GM18498 (cell line): ENCODE measurements around the gene INSC.

Source experiments
- ATAC-seq: cut with Tn5 transposase; IDR thresholded peaks from one replicate; pipeline ENCODE4 v1.9.1; 2021; ENCODE audit warnings: mild to moderate bottlenecking, moderate library complexity; ENCODE audit not compliant: unreplicated experiment

INSC gene

GRCh38 chr11:15276621-15277020 lies 161.9 kb downstream of the INSC start:
- no peak for ATAC-seq

- no peak for ATAC-seq
Observed at GRCh38 chr11:15278128-15278527, 163.4 kb downstream of the INSC start.

GRCh38 chr11:15280393-15280792 lies 165.7 kb downstream of the INSC start:
- no peak for ATAC-seq

- ATAC-seq = no peak
Observed at GRCh38 chr11:15282754-15283153, 168.0 kb downstream of the INSC start.

GRCh38 chr11:15286465-15286864 lies 171.7 kb downstream of the INSC start:
- ATAC-seq = no peak

- no peak for ATAC-seq
Observed at GRCh38 chr11:15288863-15289262, 174.1 kb downstream of the INSC start.

GRCh38 chr11:15289723-15290122 lies 175.0 kb downstream of the INSC start:
- ATAC-seq = no peak

- no peak for ATAC-seq
Observed at GRCh38 chr11:15291885-15292284, 177.2 kb downstream of the INSC start.

- ATAC-seq = no peak
Observed at GRCh38 chr11:15293975-15294620, 179.4 kb downstream of the INSC start.

- ATAC-seq = no peak
Observed at GRCh38 chr11:15295695-15296094, 181.0 kb downstream of the INSC start.
